Measurements from ENCODE around the gene TPRN. TPM values are rescaled to one million over a fixed set of nuclear protein-coding genes. Genes with fewer than 3 reads are reported as not detected.

Gene TPRN
- total RNA-seq, 1 donor from 2014 or later: 10.6 TPM

GRCh38 chr9:137161558-137162486 lies 38.7 kb downstream of the TPRN start:
- no peak for DNase-seq (ENCODE audit: low read depth)

GRCh38 chr9:137160716-137161557 lies 39.6 kb downstream of the TPRN start:
- DNase-seq (ENCODE audit: low read depth): no peak

GRCh38 chr9:137160054-137160425 lies 40.5 kb downstream of the TPRN start:
- no peak for DNase-seq (ENCODE audit: low read depth)

- no peak for DNase-seq (ENCODE audit: low read depth)
Observed at GRCh38 chr9:137159105-137160053, 41.2 kb downstream of the TPRN start.

- no peak for DNase-seq (ENCODE audit: low read depth)
Observed at GRCh38 chr9:137158625-137159024, 41.9 kb downstream of the TPRN start.

GRCh38 chr9:137157618-137158415 lies 42.7 kb downstream of the TPRN start:
- no peak for DNase-seq (ENCODE audit: low read depth)

GRCh38 chr9:137156567-137157375 lies 43.8 kb downstream of the TPRN start:
- no peak for DNase-seq (ENCODE audit: low read depth)

- no peak for DNase-seq (ENCODE audit: low read depth)
Observed at GRCh38 chr9:137152844-137153405, 47.6 kb downstream of the TPRN start.

- DNase-seq (ENCODE audit: low read depth): no peak
Observed at GRCh38 chr9:137150617-137151457, 49.7 kb downstream of the TPRN start.

GRCh38 chr9:137149942-137150616 lies 50.5 kb downstream of the TPRN start:
- no peak for DNase-seq (ENCODE audit: low read depth)

GRCh38 chr9:137149363-137149762 lies 51.2 kb downstream of the TPRN start:
- no peak for DNase-seq (ENCODE audit: low read depth)

- no peak for DNase-seq (ENCODE audit: low read depth)
Observed at GRCh38 chr9:137148661-137149060, 51.9 kb downstream of the TPRN start.

- no peak for DNase-seq (ENCODE audit: low read depth)
Observed at GRCh38 chr9:137148242-137148641, 52.3 kb downstream of the TPRN start.

GRCh38 chr9:137147793-137148160 lies 52.8 kb downstream of the TPRN start:
- DNase-seq (ENCODE audit: low read depth): no peak

GRCh38 chr9:137147091-137147792 lies 53.3 kb downstream of the TPRN start:
- no peak for DNase-seq (ENCODE audit: low read depth)

- DNase-seq (ENCODE audit: low read depth): no peak
Observed at GRCh38 chr9:137146527-137146918, 54.0 kb downstream of the TPRN start.

GRCh38 chr9:137145731-137146526 lies 54.6 kb downstream of the TPRN start:
- DNase-seq (ENCODE audit: low read depth): no peak
